IPS-NIHi11 (cell line): ENCODE measurements around the gene SLC4A1AP.
"Not testable (repeated sequence)": the region's sequence is repeated elsewhere in the genome, so short reads cannot be mapped to it uniquely, and the experiment has no call there.

Experiments used
- DNase-seq: peaks from one replicate; pipeline ENCODE4 v3.0.0; 2012; ENCODE audit warnings: mixed read lengths, low spot score

The SLC4A1AP gene, protein sequence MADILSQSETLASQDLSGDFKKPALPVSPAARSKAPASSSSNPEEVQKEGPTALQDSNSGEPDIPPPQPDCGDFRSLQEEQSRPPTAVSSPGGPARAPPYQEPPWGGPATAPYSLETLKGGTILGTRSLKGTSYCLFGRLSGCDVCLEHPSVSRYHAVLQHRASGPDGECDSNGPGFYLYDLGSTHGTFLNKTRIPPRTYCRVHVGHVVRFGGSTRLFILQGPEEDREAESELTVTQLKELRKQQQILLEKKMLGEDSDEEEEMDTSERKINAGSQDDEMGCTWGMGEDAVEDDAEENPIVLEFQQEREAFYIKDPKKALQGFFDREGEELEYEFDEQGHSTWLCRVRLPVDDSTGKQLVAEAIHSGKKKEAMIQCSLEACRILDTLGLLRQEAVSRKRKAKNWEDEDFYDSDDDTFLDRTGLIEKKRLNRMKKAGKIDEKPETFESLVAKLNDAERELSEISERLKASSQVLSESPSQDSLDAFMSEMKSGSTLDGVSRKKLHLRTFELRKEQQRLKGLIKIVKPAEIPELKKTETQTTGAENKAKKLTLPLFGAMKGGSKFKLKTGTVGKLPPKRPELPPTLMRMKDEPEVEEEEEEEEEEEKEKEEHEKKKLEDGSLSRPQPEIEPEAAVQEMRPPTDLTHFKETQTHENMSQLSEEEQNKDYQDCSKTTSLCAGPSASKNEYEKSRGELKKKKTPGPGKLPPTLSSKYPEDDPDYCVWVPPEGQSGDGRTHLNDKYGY

DNA sequence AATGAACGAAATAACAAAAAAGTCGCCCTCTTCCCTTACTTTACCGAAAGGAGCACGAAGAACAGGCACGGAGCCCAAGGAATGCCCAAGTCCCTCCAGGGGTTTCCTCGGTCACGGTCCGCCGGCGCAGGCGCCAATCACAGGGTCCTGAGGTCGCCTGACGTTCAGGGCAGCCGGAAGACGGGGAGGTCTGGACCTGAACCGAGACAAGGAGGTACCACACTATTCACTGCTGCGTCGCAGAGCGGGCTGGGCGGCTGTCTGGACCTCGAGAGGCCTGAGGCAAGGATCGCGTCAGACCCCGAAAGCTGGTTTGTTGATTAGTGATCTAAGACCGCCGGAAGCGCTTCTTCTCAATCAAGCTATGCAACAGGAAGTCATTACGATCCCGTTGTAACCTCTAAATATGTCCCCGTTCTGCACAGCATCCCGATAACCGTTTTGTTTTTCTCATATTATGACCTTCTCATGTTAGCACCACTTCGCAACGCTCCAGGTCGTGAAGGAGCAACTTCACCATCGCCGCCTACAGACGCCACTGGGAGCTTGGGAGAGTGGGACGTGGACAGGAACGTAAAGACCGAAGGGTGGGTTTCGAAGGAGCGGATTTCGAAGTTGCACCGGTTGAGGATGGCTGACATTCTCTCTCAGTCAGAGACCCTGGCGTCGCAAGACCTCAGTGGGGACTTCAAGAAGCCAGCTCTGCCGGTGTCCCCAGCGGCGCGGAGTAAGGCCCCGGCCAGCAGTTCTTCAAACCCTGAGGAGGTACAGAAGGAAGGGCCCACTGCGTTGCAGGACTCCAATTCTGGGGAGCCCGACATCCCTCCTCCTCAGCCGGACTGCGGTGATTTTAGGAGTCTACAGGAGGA, at the start of gene SLC4A1AP, which contains the start of gene SUPT7L:
Gene SLC4A1AP, plus strand, starts transcription at position 605 of the 869 bp plus-strand sequence. Its CDS starts 26 bp downstream, at position 631.
Gene SUPT7L, minus strand, starts transcription at position 330 of the 869 bp plus-strand sequence. CDS start 1,422 bp downstream, outside the sequence.
- DNase-seq, result peak; percentile 81

DNA sequence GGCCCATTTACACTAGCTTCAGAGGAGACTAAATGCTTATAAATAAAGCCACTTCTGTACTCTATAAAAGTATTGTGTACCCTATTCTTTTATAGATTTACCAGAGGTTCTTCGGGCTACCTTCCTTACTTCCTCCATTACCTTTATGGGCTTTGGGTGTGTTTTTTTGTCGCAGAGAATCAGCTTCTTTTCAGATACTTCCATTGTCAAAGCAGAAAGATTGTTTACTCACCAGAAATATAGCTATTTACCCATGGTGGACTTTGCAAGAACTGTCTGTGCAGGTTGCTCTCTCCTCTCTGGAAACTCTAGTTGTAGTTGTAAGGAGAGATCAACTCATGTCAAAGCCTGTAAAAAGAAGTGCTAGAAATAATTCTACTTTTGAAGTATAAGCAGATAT, 49.7 kb upstream of the SLC4A1AP start:
- no peak for DNase-seq

DNA sequence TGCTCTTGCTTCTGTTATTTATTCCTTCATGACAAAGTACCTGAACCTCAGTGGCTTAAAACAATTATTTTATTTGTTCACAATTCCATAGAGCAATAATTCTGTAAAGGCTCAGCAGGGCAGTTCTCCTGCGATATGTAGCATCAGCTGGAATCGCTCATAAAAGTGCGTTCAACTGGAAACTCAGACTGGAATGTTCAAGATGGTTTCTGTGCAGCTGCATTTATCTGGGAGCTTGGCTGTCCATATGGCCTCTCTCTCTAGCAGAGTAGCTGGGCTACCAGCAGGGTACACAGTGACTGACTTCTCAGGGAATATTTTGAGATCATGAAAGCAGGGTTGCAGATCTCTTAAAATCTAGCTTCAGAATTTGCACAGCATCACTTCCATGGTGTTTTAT, 48.4 kb upstream of the SLC4A1AP start:
- no peak for DNase-seq

DNA sequence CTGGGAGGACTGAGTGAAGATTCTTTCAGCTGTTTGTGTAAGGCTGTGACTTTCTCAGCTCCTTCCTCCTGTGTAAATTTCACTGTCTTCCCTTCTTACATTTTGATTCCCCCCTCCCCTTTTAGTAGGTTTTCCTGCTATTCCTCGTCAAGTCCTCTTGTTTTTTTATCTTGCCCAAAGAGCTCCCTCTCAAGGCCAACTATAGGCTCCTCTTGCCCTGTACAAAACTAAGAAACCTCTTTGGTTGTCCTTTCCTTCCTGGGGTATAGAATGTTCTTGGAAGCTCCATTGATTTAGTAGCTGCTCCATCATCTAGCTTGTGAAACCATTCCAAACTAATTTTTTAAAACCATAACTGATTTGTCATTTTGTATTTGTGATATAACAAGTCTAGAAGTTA, 42.2 kb upstream of the SLC4A1AP start:
- DNase-seq, result peak; percentile 17

DNA sequence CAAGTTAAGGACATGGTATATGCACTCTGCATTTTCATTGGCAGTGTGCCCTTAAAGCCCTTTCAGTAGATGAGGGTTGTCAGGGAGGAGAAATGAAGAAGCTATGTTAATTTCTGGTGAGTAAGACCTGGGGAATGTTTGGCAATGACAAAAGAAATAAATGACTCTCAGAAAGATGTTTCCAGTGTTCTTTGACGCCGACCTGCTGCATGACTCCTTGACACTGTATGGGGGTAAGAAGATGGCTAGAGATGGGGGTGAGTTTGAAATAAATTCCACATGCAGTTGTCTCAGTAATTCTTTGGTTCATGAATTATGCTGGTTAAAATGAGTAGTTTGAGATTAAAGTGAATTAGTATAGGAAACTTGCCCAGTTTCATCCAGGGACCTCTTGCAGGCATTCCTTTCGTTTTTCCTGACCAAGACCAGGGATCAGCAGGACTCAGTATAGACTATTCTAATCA, 40.7 kb upstream of the SLC4A1AP start:
- DNase-seq, result no peak

DNA sequence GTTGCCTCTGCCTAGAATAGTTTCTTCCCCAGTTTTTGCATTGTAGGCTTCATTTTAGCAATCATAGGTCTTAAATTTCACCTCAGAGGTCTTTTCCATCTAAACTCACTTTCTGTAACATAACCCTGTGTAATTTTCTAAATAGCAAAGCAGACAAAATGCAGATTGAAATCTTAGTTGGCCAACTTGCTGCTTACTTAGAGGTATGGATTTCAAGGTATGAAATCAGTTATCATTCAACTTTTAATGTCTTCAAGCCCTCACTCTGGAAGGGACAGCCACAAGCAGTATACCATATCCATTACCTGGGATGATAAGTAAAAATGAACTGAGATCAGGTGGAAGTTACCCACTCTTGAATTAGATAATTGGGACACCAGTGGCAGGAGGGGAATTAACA, 38.7 kb upstream of the SLC4A1AP start:
- DNase-seq, result no peak

DNA sequence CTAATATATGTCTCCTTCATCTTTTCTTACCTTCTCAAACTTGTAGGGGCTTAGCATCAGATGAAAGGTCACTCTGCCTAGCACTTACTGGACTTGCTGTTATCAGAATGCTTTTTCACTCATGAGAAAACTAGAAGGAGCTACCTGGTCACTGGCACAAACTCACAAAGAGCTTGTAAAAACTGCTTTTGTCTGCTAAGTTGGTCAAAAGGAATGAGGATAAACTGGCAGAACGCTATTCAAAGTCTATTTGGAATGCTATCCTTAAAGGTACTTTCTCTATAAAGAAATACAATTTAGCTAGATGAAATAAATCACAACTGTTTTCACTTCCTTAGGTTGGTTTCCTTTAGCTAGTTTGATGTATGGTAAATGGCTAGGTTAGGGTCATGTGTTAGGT, 37.4 kb upstream of the SLC4A1AP start:
- DNase-seq, result not testable (repeated sequence)

DNA sequence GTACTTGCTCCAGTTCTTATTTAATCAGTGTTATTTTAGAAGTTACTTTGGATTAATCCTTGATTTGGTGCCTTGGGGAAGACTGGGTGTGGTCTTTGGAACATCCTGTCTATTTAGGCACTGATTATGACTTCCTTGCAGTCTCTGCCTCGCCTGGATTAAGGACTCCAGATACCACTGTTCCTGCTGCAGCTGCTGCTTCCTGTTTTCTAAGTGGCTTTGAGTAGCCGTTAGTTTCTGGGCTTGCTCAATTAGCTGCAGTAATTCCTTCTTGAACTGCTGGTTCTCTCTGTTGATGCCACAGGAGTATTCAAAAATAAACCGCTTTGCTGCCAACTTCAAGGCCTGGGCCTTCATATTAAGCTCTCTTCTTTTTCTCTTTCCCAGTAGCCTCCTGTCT, 36.8 kb upstream of the SLC4A1AP start:
- not testable (repeated sequence) for DNase-seq

DNA sequence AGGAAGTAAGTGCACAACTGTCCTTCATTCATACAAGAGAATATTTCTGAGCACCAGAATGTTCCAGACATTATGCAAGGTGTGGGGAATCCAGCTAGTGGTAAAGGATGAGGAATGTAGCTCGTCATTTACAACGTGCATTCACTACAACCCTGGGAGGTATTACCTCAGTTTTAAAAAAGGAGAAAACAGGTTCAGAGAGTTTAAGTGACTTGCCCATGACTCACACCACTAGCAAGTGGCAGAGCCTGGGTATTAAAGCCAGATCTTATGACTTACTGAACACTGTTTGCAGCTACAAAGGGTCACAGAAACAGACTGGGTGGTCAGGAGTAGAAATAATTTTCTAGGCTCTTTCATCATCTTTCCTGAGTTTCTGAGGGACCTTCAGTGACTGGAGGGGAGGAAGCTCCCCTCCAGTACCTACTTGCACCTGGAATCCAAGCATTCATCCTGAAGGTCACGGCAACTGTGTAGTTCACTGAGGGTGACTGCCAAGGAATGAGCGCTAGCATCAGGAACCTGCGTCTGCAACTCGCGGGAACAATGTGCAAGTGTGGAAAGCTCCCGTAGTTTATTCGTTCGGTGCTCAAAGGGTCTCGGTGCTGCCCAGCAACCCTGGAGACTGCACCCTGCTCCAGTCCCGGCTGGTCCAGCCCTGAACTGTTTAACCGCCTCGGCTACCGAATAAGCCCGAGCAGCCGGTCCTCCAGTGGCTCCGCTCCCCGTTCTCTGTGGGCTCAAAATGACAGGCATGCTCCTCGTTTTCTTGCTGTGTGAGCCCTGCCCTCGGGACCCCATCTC, 35.5 kb upstream of the SLC4A1AP start:
- peak; percentile 11 for DNase-seq

DNA sequence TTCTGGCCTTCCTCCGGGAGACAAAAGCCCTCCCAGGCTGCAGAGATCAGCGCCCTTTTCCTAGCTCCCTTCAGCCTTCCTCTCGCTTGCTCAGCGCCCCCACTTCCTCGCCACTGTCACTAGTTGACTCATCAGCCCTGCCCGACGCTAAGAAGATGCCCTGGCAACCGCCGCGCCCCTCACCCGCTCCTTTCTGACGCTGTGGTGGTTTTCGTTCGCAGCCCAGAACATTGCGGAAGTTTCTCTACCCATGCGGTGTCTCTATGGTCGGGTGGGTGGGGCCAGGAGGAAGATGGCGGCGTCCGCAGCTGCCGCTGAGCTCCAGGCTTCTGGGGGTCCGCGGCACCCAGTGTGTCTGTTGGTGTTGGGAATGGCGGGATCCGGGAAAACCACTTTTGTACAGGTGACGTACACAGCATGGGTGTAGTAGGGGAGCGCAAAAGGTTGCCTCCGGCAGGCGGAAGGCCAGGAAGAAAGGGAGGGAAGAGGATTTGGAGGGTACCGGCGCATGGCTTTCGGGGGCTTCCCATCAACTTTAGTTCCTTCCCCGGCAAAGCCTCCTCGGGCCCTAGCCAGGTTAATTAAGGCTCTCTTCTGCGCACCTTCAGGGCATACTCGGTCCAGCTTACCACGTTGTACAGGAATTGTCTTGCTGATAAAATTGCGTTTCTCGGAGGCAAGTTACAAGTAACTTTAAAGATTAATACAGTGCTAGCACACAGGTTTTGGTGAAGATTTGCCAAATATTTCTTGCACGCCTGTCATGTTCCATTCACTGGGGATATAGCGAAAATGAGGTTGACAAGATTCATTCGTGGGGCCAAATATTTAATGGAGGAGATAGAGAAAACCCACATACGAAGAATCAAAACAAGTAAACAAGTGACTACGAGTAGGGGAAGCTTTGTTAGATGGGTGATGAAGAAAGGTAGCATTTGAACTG, 34.7 kb upstream of the SLC4A1AP start, which contains the start of the genes CCDC121 and GPN1:
Gene CCDC121, minus strand, starts transcription at position 246 of the 943 bp plus-strand sequence. CDS start 1,213 bp downstream, outside the sequence.
Gene GPN1, plus strand, starts transcription at position 284 of the 943 bp plus-strand sequence. Its CDS starts 9 bp downstream, at position 293.
- peak; percentile 90 for DNase-seq

DNA sequence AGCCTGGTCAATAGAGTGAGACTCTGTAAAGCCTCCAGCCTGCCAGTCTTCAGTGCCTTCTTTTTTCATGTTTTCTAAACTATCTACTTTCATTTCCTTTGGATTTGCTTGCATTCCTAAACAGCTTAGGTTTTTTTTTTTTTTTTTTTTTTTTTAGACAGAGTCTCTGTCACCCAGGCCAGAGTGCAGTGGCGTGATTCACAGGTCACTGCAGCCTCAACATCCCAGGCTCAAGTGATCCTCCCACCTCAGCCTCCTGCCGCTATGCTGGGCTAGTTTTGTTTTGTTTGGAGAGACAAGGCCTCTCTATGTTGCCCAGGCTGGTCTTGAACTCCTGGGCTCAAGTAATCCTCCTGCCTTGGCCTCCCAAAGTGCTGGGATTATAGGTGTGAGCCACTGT, 33.4 kb upstream of the SLC4A1AP start:
- DNase-seq, result not testable (repeated sequence)

DNA sequence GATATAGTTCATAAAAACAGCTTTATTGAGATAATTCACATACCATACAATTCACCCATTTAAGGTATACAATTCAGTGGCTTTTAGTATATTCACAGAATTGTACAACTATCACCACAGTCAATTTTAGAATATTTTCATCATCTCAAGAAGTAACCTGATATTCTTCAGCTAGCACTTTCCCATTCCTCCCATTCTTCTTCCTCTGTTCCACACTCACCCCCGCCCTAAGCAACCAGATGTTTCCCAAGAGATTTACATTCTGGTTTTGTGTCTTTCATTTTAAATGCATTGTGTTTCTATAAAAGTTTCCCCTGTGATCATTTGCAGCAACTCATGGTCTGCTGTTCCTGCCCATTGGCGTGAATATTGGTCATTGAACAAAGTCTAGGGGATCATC, 29.4 kb upstream of the SLC4A1AP start:
- no peak for DNase-seq

DNA sequence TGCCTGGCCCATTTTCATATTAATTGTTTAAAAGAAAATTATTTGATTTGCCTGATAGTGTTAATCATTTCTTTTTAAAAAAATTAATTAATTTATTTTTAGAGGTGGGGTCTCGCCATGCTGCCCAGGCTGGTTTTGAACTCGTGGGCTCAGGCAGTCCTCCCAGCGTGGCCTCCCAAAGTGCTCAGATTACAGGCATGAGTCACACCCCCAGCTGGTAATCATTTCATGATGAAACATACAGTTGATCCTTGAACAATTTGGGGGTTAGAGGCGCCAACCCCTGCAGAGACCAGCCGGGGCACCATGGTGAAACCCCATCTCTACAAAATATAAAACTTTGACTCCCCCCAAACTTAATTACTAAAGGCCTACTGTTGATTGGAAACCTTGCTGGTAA, 26.9 kb upstream of the SLC4A1AP start:
- DNase-seq, result no peak

DNA sequence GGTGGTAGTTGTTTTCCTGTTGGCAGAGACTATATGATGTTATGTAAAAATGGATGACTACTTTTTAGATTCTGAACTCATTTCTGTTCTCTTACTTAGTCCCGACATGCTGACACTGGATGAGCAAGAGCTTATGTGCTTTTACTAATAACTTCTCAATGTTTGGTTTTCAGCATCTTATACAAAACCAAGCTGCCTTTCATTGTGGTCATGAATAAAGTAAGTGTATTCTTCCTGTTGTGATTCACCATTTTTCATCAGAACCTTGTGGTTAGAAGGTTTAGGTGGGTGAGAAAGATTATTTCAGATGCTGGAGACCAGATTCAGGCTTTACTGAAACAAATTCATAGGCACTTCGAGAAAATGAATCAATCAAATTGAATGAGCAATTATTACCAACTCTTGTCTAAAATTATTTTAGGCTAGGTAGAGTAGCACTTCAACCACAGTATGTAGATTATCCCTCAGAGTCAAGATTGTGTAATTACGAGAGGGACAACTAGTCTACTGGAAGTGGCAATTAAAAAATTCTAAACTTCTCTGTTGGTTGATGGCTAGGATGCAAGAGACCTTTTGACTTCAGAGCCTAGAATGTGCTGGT, 25.6 kb upstream of the SLC4A1AP start:
- no peak for DNase-seq

DNA sequence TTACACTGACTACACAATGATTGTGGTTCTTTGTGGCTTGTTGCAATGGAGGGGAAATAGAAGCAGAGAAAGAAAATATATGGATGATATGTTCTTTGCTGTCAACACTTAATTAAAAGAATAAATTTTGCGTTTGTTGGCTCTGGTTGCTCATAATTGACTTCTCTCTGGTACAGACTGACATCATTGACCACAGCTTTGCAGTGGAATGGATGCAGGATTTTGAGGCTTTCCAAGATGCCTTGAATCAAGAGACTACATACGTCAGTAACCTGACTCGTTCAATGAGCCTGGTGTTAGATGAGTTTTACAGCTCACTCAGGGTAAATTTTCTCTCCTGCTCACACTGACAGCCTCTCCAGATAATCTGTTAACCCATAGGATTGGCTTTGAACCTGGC, 25.0 kb upstream of the SLC4A1AP start:
- no peak for DNase-seq

DNA sequence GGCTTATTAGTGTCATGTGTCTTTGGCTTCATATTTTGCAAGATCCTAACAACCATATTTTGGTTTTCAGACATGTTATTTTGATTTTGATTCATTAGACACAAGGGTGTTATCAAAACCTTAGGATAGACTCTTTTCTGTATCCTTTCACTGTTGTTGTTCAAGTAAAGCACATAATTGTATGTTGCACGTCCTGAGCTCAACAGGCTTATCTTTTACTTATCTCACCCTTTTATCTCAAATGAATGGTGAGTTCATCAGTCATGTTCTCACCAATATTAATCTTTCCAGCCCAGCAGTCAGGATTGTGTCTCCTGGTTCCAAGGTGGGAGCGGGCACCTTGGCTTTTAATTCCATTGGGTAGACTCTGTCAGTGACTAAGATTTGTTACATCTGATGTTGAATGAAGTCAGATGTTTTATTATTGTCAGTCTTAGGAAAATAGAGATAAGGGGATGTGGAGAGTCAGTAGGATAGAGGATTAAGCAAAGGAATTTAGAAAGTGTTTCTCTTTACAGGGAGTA, 22.9 kb upstream of the SLC4A1AP start:
- no peak for DNase-seq

DNA sequence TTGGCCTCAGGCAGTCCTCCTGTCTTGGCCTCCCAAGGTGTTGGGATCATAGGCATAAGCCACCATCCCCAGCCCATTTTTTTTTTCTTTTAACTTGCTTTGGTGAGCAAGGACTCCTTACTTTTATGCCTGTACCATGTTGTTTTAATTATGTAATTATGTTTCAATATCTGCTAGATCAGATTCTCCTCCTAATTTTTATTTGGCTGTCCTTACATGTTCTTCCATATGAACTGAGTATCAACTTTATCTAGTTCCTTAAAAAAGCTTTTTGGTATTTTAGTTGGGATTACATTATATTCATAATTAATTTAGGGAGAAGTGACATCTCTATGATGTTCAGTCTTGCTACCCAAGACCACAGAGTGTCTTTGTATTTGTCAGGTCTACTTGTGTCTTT, 18.5 kb upstream of the SLC4A1AP start:
- no peak for DNase-seq

DNA sequence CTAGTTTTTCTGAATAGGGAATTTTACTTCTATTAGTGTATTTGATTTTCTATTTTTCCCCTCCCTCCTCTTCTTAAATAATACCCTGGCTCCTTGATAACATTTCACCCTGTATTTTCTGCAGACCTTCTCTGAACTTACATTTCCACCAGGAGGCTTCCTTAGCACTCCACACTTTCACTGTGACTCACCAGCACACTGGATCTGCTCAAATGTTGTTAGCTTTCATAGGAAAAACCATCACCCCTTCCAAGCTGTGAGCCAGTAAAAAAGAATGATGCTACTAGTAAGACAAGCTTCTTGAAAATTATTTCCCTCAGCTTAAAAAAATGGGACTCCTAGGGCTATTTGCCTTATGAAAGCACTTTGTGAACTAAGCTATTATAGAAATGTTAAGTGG, 16.4 kb upstream of the SLC4A1AP start:
- no peak for DNase-seq

DNA sequence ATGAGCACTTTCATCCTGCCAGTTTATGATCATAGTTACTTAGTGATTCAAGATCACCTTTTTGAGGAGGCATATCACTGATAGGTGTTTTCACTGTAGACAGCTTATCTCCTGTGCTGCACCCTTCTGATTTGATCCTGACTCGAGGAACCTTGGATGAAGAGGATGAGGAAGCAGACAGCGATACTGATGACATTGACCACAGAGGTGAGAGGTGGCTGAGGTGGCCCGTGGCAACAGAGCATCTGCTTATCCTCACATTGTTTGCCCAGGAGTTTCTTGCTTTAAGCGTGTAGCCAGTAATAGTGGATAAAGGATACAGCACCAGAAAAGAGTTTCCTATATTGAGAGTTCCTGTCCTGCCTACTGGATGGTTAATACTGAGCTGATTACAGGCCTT, 16.0 kb upstream of the SLC4A1AP start:
- no peak for DNase-seq
